HG03571 (cell line): Measurements from ENCODE around the gene ITPR2.

Experiments used
- ATAC-seq: cut with Tn5 transposase; IDR thresholded peaks from one replicate; pipeline ENCODE4 v1.9.1; 2021; ENCODE audit not compliant: unreplicated experiment

Gene ITPR2

DNA sequence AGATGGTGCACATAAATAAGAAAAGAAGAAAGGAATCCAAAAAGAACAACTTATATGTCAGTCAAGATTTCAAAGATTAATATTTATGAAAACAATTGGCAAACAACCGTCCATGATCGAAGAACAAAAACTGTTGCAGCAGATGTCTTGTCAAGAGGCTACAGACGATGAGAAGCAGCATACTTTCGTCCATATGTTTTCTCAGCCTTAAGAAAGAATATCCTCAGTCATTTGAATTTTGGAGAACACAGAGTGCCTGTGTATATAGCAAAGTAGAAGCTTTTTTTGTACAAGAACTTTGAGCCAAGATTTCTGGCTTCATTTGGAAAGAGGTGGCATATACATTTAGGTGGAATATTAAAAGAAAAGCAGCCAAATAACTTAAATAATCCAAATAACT, 297.2 kb downstream of the ITPR2 start:
- no peak for ATAC-seq

DNA sequence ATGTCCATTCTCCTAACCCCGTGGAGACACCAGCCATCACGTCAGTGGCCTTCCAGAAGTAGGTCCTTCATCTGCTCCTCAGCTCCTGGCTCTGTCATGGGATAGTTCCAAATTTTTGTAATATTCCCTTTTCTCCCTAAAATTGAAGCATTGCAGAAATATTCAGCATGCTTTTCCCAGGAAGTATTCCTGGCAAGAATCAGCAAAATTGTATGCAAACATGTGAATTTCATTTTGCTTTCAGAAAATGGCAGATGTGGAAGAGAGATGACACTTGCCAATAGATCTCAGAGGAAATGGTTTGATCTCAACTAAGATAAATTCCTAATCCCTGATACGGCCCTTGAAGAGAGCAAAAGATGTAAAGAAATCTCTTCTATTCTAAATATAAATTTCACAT, 298.9 kb downstream of the ITPR2 start:
- no peak for ATAC-seq

DNA sequence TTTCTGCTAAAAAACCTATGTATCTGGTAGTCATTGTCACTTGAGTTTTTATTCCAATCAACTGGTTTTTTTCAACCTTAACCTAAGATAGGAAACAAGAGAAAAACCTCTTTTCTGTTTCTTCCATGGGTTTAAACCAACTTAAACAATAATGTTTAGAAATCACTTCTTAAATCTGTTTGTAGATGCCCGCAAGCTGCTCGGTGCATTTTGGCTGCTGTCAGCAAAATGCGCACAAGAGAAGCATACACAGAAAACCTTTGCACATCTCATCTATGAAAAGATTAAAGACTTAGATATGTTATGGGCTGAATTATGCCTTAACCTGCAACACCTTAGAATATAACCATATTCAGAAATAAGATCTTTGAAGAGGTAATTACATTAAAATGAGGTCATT, 299.8 kb downstream of the ITPR2 start:
- ATAC-seq = no peak

DNA sequence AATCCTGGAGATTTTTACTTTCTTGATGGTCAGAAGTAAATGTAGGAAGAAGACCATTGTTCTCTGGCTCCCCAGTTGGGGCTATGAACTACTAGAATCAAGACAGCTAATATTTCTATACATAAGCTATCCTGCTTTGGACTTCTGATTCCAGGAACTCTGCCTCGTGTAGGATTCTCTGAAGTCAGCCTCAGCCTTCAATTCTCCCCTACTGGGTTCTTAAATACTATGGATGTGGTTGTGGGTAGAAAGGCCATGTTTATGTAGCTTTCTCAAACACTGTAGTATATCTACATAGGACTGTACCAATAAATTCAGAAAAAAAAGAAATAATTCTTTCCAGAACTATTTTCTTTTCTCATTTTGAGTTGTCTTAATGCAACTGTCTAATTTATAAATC, 302.5 kb downstream of the ITPR2 start:
- ATAC-seq = no peak

DNA sequence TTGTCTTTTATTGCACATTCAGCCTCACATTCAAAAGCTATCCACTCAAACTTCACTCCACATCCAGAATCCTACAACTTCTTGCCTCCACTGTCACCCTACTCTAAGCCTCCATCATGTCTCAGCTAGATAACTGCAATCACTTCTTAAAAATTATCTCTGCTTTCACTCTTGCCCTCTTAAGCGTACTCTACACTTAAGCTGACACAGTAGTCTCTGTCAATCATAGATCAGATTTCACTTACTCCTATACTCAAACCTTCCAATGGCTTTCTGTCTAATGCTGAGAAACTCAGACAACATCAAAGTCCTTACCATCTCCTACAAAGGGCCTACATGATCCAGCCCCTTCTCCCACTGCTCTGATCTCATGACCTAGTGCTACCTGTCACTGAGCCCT, 304.1 kb downstream of the ITPR2 start:
- no peak for ATAC-seq

DNA sequence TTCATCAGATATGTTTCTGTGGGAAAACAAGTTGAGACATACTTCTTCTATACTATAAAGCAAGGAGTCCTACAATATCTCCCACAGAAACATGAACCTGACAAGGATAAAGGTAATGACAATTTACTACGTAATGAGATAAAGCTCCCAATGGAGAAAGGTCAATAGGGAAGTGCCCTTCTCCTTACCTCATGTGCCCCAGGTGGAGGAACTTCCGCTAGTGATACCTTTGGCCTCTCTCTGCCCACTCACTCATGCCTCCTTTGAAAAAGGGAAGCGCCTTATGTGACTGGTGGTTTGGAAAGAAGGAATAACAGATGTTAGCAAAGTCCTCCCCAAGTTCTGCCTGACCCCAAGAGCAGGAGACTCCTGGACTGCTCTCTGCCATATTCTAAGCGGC, 305.3 kb downstream of the ITPR2 start:
- no peak for ATAC-seq

DNA sequence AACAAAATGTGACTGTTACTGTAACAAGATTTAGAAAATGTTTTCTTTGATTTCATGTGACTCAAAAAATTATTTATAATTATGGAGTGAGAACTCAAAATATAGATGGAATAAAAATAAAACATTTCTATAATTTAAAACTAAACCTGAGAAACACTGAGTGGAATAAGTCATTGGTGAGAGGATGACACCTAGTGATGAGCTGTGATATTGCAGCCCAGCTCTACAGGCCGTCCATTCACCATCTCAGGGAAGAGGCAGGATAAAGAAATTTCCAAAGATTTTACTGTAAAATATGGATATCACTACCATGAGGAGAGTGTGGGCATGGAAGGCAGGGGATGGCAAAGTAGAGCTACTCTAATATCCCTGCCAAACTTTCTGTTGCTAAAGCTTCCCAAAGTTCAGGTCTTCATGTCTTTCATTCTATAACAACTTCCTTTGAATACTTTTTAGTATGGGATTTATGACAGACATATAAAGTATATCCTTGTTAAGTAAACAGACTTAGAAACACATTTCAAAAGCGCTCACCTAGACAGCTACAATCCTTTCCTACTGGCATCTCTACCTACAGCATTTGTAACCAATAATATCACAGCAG, 308.0 kb downstream of the ITPR2 start:
- no peak for ATAC-seq

DNA sequence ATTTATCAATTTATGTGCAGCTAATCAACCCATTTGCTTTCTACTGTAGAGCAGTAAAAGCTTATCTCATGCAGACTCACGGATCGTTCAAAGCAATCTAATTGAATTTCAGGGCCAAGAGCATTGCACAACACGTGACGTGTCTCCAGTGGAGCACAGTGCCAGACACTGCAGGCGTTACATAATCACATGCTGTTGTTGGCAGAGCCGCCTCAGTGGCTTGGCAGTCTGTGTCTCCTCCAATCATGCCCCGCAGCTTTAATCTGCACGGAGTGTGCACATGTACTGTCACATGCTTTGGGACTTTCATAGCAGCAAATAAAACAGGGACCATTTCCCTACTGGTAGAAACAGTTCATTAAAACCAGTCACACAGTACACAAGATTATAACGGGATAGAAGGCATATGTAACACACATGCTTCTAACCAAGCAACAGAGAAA, 309.3 kb downstream of the ITPR2 start:
- no peak for ATAC-seq

DNA sequence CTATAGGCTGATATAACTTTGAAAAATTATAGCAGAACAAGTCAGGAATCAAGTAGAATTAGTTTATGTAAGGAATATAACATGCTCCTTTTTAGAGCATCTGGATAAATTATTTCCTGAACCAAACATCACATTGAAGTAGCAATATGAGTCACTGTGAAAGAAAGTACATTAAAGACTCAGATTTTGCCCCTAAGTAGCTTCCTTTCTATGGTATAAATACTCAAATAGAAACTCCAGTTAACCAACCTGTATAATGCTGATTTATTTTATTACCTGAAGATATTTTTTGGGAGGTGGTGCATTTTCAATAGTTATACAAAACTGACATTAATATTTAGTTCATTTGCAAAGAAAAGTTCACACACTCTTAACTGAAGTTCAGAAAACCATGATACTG, 312.1 kb downstream of the ITPR2 start:
- ATAC-seq = peak; percentile 46

DNA sequence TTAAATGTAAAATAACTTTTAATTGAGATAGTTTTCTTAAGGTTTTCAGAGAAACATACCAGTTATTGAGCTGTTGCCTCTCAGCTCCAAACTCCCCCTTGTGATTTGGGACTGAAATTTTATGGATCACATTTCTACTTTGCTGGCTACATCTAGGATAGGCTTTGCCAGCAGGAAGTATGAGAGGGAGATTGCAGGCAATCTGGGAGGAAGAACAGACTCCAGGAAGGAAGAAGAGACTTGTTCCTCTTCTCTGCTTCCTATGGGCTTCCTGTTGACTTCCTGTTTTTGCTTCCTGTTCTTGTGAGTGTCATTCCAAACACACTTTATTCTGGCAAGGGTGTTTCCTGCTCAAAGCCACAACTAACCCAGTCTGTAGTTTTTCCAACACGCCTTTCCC, 312.9 kb downstream of the ITPR2 start:
- ATAC-seq = no peak

DNA sequence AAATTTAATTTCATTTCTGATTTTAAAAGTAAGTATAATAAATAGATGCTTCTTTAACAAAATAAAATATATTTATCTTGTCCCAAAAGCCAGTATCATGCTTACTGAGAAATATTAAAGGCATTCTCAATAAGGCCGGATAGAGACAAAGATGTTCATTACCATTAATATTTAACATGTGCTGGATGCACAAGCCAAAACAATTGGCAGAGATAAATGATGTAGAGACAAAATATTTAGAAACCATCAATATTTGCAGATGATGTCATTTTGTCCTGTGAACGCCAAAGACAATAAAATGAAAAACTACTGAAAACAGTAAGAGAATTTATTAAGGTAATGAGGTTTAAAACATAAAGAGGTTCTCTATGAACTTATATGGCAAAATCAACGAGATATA, 313.5 kb downstream of the ITPR2 start:
- no peak for ATAC-seq

DNA sequence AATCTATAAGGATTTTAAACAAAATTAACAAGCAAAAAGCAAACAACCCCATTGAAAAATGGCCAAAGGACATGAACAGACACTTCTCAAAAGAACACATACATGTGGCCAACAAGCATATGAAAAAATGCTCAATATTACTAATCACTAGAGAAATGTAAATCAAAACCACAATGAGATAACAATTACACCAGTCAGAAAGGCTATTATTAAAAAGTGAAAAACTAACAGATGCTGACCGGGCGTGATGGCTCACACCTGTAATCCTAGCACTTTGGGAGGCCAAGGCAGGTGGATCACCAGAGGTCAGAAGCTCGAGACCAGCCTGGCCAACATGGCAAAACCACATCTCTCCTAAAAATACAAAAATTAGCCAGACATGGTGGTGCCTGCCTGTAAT, 315.7 kb downstream of the ITPR2 start:
- peak; percentile 60 for ATAC-seq

DNA sequence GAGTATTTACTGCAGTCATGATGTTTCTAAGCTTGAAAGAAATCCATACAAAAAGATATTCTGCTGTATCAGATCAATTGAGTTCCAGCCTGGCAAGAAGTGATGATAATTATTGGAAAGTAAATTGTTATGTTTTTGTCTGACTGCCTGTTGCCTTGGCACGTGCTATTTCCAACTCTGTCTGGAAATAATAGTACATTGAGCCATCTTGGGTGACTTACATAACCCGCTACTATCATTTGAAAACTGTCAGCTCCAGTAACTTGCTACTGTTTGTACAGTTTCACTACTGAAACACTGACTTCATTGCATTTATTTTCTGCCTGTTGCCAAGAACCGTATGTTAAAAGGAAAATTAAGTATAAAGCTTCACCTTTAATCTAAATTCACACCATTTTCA, 318.6 kb downstream of the ITPR2 start:
- no peak for ATAC-seq

DNA sequence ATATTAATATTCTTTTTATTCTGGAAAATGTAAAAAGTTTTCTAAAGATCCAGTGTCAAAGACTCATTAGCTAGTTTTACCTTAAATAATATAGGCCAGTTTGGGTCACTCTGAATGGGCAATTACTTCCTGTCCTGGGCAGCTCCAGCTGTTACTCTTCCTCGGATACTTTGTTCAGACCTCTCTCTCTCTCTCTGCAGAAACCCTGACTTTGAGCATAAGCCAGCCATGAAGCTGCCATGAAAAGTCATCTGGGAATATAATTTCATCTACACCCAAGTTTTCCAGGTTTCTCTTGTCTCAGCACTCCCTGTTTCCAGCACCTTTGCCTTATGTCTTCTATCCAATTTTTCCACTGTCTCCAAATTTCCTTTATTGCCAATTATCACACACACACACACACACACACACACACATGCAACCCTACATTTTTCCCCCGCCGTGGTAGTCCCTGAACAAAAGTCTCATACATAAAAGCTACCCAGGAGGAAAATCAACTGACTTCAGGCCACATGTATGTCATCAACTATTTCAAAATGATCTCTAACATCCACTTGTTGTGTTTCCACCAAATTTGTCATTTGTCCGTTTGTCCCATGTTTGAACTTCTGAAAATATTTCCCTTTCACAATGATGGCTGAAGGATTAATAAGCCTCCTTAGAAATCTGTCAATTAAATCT, 319.5 kb downstream of the ITPR2 start:
- ATAC-seq = no peak

DNA sequence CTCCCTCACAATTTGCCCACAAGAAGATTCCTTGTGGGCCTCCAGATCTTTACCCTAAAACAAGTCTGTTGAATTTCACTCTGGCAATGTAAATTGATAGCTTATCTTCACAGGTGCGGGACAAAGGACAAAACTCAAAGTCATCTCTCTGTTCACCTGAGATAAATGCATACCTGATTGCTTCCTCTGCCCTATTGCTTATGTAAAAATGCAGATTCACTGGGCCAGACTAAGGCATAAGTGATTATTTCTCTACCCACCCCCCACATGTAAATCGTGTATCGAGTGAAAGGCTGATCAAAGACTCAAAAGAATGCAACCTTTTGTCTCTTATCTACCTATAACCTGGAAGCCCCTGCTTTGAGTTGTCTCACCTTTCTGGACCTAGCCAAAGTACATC, 320.8 kb downstream of the ITPR2 start:
- no peak for ATAC-seq

DNA sequence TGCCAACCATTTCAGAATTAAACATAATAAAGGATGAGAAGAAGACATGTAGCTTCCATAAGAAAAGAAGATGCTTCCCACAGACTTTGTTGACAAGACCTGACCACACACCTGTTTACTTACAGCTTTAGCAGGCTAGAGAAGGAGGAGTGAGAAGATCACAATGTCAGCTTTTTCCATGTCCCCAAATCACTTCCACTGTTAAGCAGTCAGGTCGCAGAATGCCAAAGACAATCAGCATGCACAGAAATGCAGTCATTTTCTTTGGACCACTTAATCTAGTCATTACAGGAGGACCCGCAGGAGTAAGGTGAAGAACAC, 322.7 kb downstream of the ITPR2 start:
- ATAC-seq = no peak

DNA sequence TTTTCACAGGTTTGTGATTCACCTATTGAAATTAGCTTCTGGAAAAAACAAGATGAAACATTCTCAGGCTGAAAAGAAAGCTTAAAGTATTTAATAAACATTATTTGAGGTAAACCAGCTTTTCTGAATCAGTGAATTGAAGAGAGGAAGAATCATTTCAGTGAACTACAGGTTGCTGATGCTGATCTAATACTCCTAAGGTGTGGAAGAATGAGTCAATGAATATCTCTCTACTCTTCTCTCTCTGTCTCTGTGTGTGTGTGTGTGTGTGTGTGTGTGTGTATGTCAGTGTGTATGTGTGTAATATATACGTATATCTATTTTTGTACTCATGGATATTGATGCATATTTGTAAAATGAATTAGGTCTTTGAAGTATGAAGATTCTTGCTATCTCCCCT, 325.4 kb downstream of the ITPR2 start:
- ATAC-seq = no peak

DNA sequence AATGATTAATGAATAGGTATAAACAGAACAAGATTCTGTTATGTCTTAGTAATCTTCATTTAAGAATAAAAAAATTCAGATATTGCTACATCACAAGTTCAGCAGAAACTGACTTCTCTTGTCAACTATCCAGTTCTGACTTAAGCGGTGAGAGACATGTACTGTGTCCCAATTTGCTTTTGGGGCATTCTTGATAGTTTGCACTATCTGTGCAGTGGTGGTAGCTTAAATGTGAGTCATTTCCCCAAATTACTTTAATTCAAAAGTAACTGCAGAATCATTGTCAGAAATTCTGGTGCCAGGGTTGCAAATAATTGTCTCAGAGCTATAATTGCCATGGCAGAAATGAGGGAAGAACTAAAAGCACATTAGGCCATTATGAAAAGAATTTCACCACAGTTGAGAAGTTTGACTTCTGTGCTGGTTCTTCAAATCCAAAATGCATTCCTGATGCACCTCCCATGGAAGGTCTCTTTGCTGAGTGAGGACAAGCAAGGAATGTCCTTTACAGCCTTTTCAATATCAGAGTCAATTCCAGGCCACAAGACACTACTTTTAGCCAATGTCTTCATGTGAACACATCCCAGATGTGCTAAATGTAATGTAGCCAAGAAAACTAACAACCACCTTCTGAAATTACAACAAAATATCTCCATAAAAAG, 332.9 kb downstream of the ITPR2 start:
- ATAC-seq = no peak

DNA sequence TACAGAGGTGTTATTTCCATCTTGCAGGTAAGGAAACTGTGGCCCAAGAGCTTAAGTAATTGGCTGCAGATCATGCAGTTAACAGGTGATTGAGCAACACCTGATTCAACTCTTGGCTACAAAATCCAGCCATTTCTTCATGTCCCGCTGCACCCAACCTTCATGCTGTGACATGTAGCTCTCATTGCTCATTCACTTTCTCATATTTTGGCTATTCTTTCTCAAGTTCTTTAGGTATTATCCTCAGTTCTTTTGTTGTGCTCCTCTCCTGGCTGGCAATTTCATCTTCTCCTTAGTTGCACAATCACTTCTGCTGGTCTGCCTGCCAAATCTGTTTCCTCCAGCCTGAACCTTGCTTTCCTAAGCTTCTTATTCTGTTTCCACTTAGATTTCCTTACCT, 336.8 kb downstream of the ITPR2 start:
- no peak for ATAC-seq

DNA sequence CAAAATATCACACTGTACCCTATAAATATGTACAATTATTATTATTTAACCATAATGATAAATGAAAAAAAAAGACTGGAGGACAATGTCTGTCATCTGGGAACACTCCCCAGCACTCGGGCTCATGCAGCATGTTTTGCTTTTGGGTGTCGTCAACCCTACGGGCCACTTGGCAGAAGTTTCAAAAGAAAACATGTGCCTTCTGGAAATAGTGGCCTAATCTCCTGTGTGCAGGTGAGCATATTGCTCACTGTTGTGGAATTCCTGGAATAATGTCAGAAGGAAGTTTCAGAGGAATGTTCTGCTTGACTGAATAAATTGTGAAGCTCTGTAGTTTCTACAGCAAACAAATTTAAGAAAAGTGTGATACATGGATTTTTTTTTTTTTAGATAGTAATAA, 339.3 kb downstream of the ITPR2 start:
- no peak for ATAC-seq

DNA sequence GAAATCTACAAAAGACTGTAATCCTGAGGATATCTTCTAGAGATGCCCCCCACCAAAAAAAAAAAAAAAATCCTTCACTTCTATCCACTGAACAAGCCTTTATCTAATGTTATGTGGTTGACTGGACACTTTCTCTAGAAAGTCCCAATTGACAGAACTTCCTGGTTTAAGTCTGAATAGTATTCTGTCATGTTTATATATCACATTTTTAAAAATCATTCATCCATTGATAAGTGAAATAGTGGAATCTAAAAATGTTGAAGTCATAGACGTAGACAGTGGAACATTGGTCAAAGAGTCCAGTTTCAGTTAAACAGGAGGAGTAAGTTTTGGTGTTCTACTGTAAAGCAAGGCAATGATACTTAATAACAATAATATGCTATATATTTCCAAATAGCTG, 340.6 kb downstream of the ITPR2 start:
- no peak for ATAC-seq

DNA sequence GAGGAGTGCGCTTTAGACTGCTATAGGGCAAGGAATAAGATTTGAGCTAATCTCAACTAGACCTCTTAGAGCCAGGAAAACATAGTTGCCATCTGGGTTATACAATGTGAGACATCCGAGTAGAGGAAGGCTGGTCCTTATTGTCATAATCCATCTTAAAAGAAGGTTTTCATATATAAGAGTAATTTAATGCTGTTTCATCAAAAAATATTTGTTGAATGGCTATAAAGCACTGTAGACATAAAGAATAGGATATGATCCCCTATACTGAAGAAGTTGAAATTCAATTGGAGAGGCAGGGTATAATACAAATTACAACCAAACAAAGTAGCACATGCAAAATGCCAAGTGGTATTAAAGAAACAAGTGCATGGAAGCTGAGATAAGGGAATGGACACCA, 343.1 kb downstream of the ITPR2 start:
- ATAC-seq = no peak

DNA sequence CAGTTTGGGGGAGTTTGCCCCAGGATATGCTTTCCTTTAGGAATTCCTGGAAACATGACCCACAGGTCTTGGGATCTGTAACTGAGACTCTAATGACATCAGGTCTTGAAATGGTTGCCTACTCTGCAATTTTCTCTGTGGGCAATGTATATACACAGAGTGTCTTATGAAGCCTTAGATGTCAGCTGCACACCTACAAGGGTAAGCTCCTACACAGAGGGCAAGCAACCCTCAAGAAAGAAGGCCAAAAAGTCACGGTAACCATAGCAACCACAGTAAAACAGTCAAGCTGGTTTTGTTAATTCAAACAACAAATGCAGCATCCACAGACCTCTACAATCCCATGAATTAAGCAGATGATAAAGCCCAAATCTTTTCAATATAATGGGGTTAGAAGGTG, 344.6 kb downstream of the ITPR2 start:
- no peak for ATAC-seq
